Activated T-cell treated with anti-CD3 and anti-CD28 coated beads, Interleukin-2, amount 50 U/mL, for 72 hours (primary cell): Measurements from ENCODE around the gene PPM1H. TPM values are rescaled to one million over a fixed set of nuclear protein-coding genes. Genes with fewer than 3 reads are reported as not detected.

Source experiments
- ATAC-seq, 2 donors: fragments of 150-1000 bp; cut with Tn5 transposase; replicated peaks in 1 of 2; 2 replicates each; pipeline ENCODE4 v1.10.0; 2021; ENCODE audit warnings: moderate library complexity in 2 of 2, mild to moderate bottlenecking in 1 of 2
- DNase-seq, 2 donors: peaks; one replicate each; pipeline ENCODE4 v3.0.0; 2021 to 2022; ENCODE audit warnings: mixed read lengths in 1 of 2
- H3K27ac Mint-ChIP-seq: one replicate; pipeline ENCODE4 v1.8.0; 2022; ENCODE audit warnings: mild to moderate bottlenecking, moderate library complexity, mixed read lengths
- H3K27me3 Mint-ChIP-seq: one replicate; pipeline ENCODE4 v1.8.0; 2022; ENCODE audit warnings: low read depth, mixed read lengths
- H3K36me3 Mint-ChIP-seq, 2 donors: one replicate each; pipeline ENCODE4 v1.8.0; 2022; ENCODE audit warnings: mixed read lengths in 2 of 2, mild to moderate bottlenecking in 1 of 2; ENCODE audit not compliant: insufficient read depth in 2 of 2
- H3K4me1 Mint-ChIP-seq: one replicate; pipeline ENCODE4 v1.8.0; 2022; ENCODE audit warnings: low read depth, mixed read lengths
- H3K4me3 Mint-ChIP-seq, 2 donors: one replicate each; pipeline ENCODE4 v1.8.0; 2022; ENCODE audit warnings: mild to moderate bottlenecking in 2 of 2, mixed read lengths in 2 of 2, moderate library complexity in 2 of 2
- H3K9me3 Mint-ChIP-seq, 2 donors: one replicate each; pipeline ENCODE4 v1.8.0; 2022; ENCODE audit warnings: mixed read lengths in 2 of 2
- total RNA-seq, 2 donors: library from RNA; stranded (reverse); gene quantifications; one replicate each; pipeline ENCODE4 v1.2.3, GENCODE V29; 2022

PPM1H gene
- total RNA-seq, 2 donors from 2014 or later = not detected

DNA sequence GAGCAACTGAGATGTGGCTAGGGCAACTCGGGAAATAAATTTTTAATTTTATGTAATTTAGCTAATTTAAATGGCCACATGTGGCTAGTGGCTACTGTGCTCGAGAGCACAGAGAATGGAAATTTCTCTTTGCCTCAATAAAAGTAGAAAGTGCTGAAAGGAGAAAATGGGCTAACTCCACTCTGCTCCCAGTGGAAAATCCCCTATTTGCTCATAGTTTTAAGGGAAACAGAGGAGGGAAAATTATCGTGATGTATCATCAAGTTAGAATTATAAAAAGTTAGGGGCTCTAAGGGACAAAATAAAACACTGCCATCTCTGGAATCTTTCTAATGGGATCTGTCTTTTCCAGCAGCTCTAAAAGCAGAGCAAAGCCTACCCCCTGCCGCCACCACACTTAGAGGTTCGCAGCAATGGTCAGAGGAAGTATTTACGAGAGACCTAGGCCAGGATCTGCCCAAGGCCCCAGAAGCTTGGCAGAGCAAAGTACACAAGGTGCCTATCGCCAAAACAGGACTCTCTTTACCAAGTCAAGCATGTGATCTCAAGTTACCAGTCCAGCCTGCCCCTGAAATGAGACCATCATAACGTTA, 220.7 kb downstream of the PPM1H start:
- no peaks in the 10 kb centered on the region for H3K4me1 Mint-ChIP-seq
- no peaks in the 10 kb centered on the region for H3K9me3 Mint-ChIP-seq
- H3K27me3 Mint-ChIP-seq = peaks cover 4% of the 10 kb centered on the region
- DNase-seq (no peak), ATAC-seq (no peak)
- H3K36me3 Mint-ChIP-seq = no peaks in the 10 kb centered on the region
- no peak overlapping the region for H3K4me3 Mint-ChIP-seq
- H3K27ac Mint-ChIP-seq = no peak overlapping the region

DNA sequence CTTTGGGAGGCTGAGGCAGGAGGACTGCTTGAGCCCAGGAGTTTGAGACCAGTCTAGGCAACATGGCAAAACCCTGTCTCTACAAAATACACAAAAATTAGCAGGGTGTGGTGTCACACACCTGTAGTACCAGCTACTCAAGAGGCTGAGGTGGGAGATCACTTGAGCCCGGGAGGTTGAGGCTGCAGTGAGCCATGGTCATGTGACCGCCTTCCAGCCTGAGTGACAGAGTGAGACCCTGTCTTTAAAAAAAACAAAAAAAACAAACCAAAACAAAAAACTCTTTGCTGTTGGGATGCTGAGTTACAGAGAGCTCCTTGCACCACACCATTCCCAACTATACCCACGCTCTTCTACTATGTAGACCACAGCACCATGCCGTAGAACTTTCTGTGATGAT, 221.2 kb downstream of the PPM1H start:
- no peaks in the 10 kb centered on the region for H3K36me3 Mint-ChIP-seq
- no peaks in the 10 kb centered on the region for H3K4me1 Mint-ChIP-seq
- no peaks in the 10 kb centered on the region for H3K9me3 Mint-ChIP-seq
- no peak for ATAC-seq
- H3K27me3 Mint-ChIP-seq = peaks cover 10% of the 10 kb centered on the region
- no peak overlapping the region for H3K4me3 Mint-ChIP-seq
- DNase-seq = no peak
- H3K27ac Mint-ChIP-seq = no peak overlapping the region

DNA sequence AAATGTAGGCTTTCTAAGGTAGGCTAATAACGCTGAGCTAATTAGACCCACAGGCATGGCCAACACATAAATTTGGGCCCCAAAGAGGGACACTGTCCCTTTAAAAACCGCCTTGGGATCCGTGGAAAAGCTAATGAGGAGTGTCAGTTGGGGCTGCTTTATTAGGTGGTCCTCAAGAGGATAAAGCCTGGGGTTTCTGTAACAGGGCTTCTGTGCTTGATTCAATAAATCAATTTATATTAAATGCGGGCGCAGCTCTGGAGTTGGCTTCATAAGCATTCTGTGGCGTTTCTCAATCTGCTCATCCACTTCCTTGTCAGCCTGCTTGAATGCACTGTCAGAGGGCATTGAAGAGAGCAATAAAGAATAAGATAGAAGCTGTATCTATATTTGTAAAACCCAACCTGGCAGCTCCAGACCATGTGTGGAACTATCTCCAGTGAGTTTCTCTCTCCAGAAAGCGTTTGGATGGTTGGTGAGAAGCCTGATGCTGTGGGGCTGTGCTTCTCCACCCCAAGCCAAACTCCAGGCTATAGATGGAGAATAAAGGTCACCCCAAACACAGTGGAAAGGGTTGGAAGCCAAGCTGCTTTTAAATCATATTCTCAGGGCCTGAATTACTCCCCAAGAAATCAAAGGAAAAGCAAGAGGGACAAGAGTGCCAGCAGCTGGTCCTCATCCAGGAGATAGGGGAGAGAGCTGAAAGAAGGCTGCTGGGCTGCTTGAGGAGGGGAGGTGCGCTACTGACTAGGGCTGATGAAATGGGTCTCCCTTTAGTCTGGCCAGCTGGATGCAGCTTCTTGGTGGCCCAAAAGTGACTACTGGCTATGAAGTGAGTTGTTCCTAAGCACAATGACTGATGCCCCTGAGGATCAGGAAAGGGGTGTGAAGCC, 222.0 kb downstream of the PPM1H start:
- no peaks in the 10 kb centered on the region for H3K36me3 Mint-ChIP-seq
- no peak for ATAC-seq
- H3K9me3 Mint-ChIP-seq = no peaks in the 10 kb centered on the region
- no peaks in the 10 kb centered on the region for H3K4me1 Mint-ChIP-seq
- DNase-seq = no peak
- no peak overlapping the region for H3K4me3 Mint-ChIP-seq
- H3K27me3 Mint-ChIP-seq = peaks cover 14% of the 10 kb centered on the region
- no peak overlapping the region for H3K27ac Mint-ChIP-seq

DNA sequence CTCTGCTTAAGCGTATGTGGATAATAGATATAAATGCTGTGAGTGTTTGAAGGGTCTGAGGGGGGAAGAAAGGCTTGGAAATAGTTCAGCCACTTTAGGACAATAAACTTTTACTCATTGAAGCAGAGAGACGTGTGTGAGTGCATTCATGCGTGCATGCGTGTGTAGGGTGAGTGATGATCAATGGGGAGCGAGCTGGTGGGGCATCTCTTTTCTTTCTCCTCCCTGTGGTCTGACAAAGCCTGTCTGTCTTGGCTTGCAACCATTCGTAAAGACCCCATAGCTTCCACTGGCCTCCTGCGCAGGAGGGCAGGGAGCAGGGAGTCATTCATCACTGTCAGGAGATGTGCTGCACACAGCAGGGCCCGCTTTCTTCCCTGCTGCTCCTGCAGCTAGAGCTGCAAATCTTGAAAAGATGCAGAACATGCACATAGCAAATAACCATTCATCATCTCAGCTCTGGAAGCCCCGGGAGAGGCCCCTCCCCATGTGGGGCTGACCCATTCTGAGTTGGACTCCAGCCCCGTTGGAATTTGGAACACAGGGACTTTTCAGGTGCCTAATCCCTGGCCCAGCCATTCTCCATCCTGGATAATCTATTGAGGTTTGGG, 223.2 kb downstream of the PPM1H start:
- H3K9me3 Mint-ChIP-seq = no peaks in the 10 kb centered on the region
- H3K4me3 Mint-ChIP-seq = no peak overlapping the region
- no peak overlapping the region for H3K27ac Mint-ChIP-seq
- peaks cover 17% of the 10 kb centered on the region for H3K27me3 Mint-ChIP-seq
- H3K4me1 Mint-ChIP-seq = no peaks in the 10 kb centered on the region
- DNase-seq (no peak), ATAC-seq (no peak)
- H3K36me3 Mint-ChIP-seq = no peaks in the 10 kb centered on the region

DNA sequence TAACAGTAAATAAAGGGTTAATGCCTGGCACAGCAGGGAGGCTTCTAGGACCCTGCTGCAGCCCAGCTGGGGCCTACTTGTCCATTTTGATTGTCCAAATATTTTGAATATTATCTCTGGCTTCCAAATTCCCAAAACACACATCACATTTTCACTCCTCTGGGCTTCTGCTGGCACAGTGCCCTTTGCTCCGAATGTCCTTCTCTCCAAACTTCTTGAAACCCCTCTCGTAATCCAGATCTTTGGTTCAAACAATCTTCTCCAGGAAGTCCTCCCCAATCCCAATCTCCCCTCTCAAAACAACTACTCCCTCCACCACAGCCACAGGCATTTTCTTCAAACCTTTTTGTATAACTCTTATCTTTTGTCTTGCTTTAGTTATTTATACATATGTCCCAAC, 225.6 kb downstream of the PPM1H start:
- Mint-ChIP-seq H3K4me3 (no peak overlapping the region), H3K27me3 (peaks cover 17% of the 10 kb centered on the region), H3K4me1 (no peaks in the 10 kb centered on the region), H3K36me3 (no peaks in the 10 kb centered on the region), H3K27ac (no peak overlapping the region), H3K9me3 (no peaks in the 10 kb centered on the region)
- ATAC-seq = no peak
- no peak for DNase-seq

DNA sequence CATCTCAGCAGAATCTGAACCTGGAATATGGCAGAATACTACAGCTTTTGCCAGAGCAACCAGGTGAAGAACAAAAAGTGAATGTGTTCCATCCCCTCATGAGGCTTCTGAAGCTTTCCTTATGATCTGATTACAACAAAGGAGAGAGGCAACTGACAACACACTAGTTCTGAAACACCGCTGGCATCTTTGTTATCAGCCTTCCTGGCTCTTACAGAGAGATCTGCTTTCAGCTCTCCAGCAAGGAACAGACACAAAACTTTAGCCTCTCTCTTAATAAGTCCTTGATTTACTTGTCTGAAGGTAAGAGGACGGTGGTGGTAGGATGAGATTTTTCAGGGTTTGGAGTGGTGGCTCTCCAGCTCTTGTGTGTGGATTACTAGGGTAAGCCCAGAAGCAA, 227.0 kb downstream of the PPM1H start:
- Mint-ChIP-seq H3K27ac (no peak overlapping the region), H3K9me3 (no peaks in the 10 kb centered on the region), H3K27me3 (peaks cover 17% of the 10 kb centered on the region), H3K36me3 (no peaks in the 10 kb centered on the region), H3K4me3 (no peak overlapping the region), H3K4me1 (no peaks in the 10 kb centered on the region)
- ATAC-seq = no peak
- DNase-seq = no peak

DNA sequence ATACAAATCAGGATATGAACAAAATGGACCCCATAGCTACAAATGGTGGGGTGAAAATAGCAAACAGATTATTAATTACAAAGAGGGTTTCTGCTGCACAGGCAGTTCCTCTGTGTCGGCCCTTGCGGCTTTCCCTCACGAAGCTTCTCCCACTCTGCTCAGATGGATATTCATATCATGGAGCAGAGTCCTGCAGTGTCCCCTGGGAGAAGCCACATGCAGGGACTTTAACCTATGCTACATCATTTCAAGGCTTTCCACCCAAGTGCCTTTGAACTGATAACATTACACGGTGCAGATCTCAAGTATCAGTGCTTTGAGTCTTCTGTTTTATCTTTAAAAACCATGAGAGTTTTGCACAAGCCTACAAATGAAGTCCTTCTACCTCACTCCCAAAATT, 229.1 kb downstream of the PPM1H start:
- H3K27ac Mint-ChIP-seq = no peak overlapping the region
- peaks cover 17% of the 10 kb centered on the region for H3K27me3 Mint-ChIP-seq
- no peaks in the 10 kb centered on the region for H3K9me3 Mint-ChIP-seq
- no peaks in the 10 kb centered on the region for H3K36me3 Mint-ChIP-seq
- no peaks in the 10 kb centered on the region for H3K4me1 Mint-ChIP-seq
- no peak for DNase-seq
- no peak for ATAC-seq
- H3K4me3 Mint-ChIP-seq = no peak overlapping the region

DNA sequence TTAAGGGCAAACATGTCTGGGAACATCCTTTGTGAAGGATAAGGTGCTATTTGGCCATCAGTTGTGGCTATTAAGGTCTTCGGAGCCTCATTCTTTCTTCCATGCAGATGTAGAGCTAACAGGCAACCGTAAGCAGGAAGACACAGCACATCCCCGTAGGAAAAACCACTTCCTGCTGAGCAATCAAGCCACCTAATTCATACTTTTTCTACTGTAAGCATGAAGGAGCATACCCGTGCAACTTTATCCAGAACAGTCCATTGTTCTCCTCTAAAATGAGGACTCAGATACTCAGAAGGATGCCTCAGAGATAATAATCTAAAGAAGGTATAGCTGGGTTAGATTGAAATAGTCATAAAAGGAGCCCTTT, 232.0 kb downstream of the PPM1H start:
- peaks cover 4% of the 10 kb centered on the region for H3K27me3 Mint-ChIP-seq
- H3K4me1 Mint-ChIP-seq = no peaks in the 10 kb centered on the region
- H3K36me3 Mint-ChIP-seq = no peaks in the 10 kb centered on the region
- no peaks in the 10 kb centered on the region for H3K9me3 Mint-ChIP-seq
- H3K27ac Mint-ChIP-seq = no peak overlapping the region
- no peak overlapping the region for H3K4me3 Mint-ChIP-seq
- ATAC-seq (no peak), DNase-seq (no peak)

DNA sequence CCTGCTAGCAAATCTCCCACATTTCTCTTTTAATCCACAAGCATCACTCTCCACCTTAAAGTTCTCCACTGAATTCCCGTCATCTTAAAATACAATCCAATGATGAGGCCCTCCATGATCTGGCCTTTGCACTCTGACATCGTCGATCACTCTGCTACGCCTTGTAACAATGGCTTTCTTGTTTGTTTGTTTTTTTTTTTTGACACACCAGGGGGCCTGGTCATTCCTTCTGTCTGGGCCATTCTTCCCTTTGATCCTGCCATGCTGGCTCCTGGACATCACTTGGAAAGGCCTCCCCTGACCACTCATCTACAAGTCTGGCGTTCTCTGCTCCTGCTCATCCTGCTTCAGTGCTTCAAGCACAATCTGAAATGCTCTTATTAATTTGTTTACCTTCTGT, 233.5 kb downstream of the PPM1H start:
- ATAC-seq (no peak), DNase-seq (no peak)
- H3K27me3 Mint-ChIP-seq = no peaks in the 10 kb centered on the region
- H3K36me3 Mint-ChIP-seq = no peaks in the 10 kb centered on the region
- no peak overlapping the region for H3K27ac Mint-ChIP-seq
- H3K4me3 Mint-ChIP-seq = no peak overlapping the region
- H3K9me3 Mint-ChIP-seq = no peaks in the 10 kb centered on the region
- H3K4me1 Mint-ChIP-seq = no peaks in the 10 kb centered on the region

DNA sequence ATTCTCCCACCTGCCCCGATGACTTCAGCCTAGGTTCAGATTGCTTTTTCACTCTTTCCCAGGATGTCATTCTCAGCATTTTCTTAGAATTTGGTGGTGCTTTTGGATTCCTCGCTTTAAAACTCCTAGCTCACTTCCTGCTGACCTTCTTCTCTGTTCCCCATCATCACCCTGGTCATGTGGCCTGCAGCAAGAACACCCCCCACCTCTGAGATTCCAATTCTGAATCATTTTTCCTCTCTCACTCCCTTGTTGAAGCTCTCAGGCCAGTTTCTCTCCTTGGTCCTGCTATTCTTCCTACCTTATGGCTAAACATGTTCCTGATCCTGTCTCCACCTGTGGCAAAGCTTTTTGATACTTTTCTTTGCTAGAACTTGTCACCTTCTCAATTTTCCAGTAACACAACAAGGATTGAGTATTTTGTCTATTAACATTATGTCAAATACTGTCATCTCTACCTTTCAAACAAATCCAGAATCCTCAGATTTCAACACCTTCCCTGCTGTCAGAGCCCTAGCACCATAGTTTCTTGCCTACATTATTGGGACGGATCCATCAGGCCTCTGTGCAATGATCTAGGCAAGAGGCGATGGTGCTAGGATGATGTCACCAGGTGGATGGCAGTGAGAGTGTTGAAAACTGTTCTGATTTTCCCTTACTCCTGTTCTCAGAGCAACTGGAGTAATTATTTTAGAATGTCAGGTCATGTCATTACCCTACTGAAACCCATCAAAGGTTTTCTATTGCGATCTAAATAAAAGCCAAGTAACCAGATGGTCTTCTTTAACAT, 234.7 kb downstream of the PPM1H start:
- H3K36me3 Mint-ChIP-seq = no peaks in the 10 kb centered on the region
- no peak for ATAC-seq
- no peak overlapping the region for H3K27ac Mint-ChIP-seq
- H3K27me3 Mint-ChIP-seq = no peaks in the 10 kb centered on the region
- no peaks in the 10 kb centered on the region for H3K4me1 Mint-ChIP-seq
- no peaks in the 10 kb centered on the region for H3K9me3 Mint-ChIP-seq
- H3K4me3 Mint-ChIP-seq = no peak overlapping the region
- no peak for DNase-seq

DNA sequence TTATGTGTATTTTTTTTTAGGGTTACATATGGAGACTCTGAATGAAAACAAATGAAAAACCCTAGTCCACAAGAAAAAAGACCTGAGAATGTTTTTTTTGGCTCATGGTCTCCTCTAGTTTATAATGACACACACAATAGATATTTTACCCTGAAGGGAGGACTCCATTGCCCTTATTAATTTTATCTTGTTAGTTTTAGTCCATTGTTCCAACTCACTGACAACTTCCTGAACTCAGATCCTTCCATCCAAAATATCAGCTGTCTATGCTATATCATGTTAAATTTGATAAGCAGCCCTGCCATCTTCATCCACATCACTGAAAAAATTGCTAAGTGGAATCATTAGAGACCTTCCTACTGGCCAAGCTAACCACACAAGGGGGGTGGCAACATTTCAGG, 236.2 kb downstream of the PPM1H start:
- no peaks in the 10 kb centered on the region for H3K9me3 Mint-ChIP-seq
- H3K27ac Mint-ChIP-seq = no peak overlapping the region
- DNase-seq (no peak), ATAC-seq (no peak)
- H3K27me3 Mint-ChIP-seq = no peaks in the 10 kb centered on the region
- H3K4me1 Mint-ChIP-seq = no peaks in the 10 kb centered on the region
- no peaks in the 10 kb centered on the region for H3K36me3 Mint-ChIP-seq
- H3K4me3 Mint-ChIP-seq = no peak overlapping the region

DNA sequence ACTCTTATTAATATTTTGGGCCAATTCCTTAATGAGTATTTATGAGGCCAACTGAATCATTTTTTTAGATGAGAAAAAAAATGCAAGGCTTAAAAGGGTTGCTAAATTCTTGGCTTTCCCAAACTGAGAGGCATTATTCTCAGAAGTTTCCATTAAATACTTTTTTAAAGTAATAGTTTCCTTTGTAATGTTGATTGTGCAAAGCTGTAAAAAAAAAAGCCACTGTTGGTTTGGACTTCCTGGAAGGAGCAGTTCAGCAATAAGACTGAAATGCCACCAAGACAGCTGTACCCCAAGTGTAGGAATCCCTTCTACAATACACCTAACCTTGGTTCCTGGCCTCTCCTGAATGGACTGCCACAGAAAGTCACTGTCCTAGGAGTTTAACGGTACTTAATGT, 237.1 kb downstream of the PPM1H start:
- Mint-ChIP-seq H3K9me3 (no peaks in the 10 kb centered on the region), H3K27me3 (no peaks in the 10 kb centered on the region)

DNA sequence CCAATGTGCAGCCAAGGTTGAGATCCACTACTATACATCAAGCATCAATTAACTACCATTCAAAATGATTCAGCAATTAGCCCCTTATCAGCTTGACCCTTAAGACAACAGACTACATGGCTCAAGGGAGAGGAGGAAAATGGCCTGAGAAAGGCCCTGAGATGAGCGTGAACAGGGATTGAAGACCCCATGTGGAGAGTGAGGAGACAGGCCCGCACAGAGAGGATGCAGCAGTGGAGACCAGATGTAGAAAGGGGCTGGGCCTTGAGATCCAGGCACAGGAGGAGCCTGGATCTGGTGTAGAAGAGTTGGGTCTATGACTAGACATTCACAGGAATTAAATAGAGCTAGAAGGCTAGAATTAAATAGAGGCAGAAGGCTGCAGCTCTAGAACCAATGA, 239.3 kb downstream of the PPM1H start:
- no peak for DNase-seq
- no peak for ATAC-seq
- Mint-ChIP-seq H3K9me3 (no peaks in the 10 kb centered on the region), H3K36me3 (no peaks in the 10 kb centered on the region), H3K4me3 (no peak overlapping the region), H3K4me1 (no peaks in the 10 kb centered on the region), H3K27me3 (peaks cover 1% of the 10 kb centered on the region), H3K27ac (no peak overlapping the region)

More for the DNA sequence above, 237.1 kb downstream of the PPM1H start:
- Mint-ChIP-seq H3K4me1 (no peaks in the 10 kb centered on the region), H3K27ac (no peak overlapping the region), H3K36me3 (no peaks in the 10 kb centered on the region), H3K4me3 (no peak overlapping the region)
- DNase-seq = no peak
- ATAC-seq = no peak
